Measurements from ENCODE around the gene MRPL43. TPM values are rescaled to one million over a fixed set of nuclear protein-coding genes. Genes with fewer than 3 reads are reported as not detected.

Gene MRPL43
- total and polyA plus RNA-seq, 2 donors (not counting 1 experiment from before 2014, with no cell fraction given) = 56.2 to 99.4 TPM

GRCh38 chr10:100968062-100968736, 19.1 kb downstream of the MRPL43 start:
- no peaks in the 10 kb centered on the region for H4K20me1 ChIP-seq (ENCODE audit: control insufficient read depth, insufficient read depth, low read length, poor library complexity, severe bottlenecking)
- no peak overlapping the region for H3K4me2 ChIP-seq (replicated peaks; ENCODE audit: low read depth, low read length, poor library complexity, severe bottlenecking)
- TF ChIP-seq EZH2 (IDR thresholded peaks at IDR 0.05; ENCODE audit: borderline replicate concordance, insufficient read depth, low read depth, low read length, poor library complexity, severe bottlenecking) (no peak), CTCF (IDR thresholded peaks at IDR 0.05) (no peak)
- no peaks in the 10 kb centered on the region for H3K79me2 ChIP-seq (ENCODE audit: control insufficient read depth, insufficient read depth, low read length)
- H2AFZ ChIP-seq (ENCODE audit: insufficient read depth, low read depth, low read length, poor library complexity, severe bottlenecking) = no peak overlapping the region
- H3K4me3 Mint-ChIP-seq = peak overlapping the region; percentile 63
- H3K27me3 ChIP-seq (replicated peaks in 1 of 4; ENCODE audit: control extremely low read depth in 1 of 4, control insufficient read depth in 3 of 4, insufficient read depth in 4 of 4, low read length in 3 of 4) = no peaks in the 10 kb centered on the region
- CTCF ChIA-PET = interaction anchor here (1.0 to 5.4 kb wide), 7 partner anchors 10 to 50 kb away, joined by 3 to 25 read pairs (median 5); no protein-coding TSS in a partner anchor
- no peaks in the 10 kb centered on the region for H3K9me3 Mint-ChIP-seq (ENCODE audit: insufficient read depth)
- peaks cover 13 to 17% of the 10 kb centered on the region in 2 donors for H3K4me1 ChIP-seq (ENCODE audit: control insufficient read depth in 2 of 2, insufficient read depth in 2 of 2, low read length in 2 of 2)
- POLR2A ChIA-PET = no interaction called here
- WGBS (ENCODE audit: insufficient coverage) = 89% methylated on average over 1 of the region's 2 CpGs
- H3K27me3 Mint-ChIP-seq = no peaks in the 10 kb centered on the region
- DNase-seq (no peak), ATAC-seq (ENCODE audit: low read depth) (no peak)
- H3K4me1 Mint-ChIP-seq = peaks cover 16% of the 10 kb centered on the region
- no peaks in the 10 kb centered on the region for H3K9me3 ChIP-seq (ENCODE audit: control extremely low read depth in 1 of 3, control insufficient read depth in 2 of 3, insufficient read depth in 1 of 3, low read length in 2 of 3)
- intact Hi-C loops (cut with micrococcal nuclease) = no loop called here
- peaks cover 4 to 16% of the 10 kb centered on the region in 2 experiments for H3K36me3 ChIP-seq (replicated peaks in 1 of 2; ENCODE audit: control extremely low read depth in 1 of 2, control insufficient read depth in 1 of 2, extremely low read depth in 1 of 2, insufficient read depth in 2 of 2, low read length in 1 of 2)
- no peak overlapping the region for H3K27ac Mint-ChIP-seq
- no peak overlapping the region for H3K9ac ChIP-seq (ENCODE audit: low read length)
- no peak overlapping the region for H3K27ac ChIP-seq (ENCODE audit: low read length in 2 of 2)
- no peak overlapping the region for H3K4me3 ChIP-seq (ENCODE audit: control extremely low read depth in 1 of 5, extremely low read depth in 1 of 5, insufficient read depth in 1 of 5, low read depth in 2 of 5, low read length in 4 of 5)

DNA sequence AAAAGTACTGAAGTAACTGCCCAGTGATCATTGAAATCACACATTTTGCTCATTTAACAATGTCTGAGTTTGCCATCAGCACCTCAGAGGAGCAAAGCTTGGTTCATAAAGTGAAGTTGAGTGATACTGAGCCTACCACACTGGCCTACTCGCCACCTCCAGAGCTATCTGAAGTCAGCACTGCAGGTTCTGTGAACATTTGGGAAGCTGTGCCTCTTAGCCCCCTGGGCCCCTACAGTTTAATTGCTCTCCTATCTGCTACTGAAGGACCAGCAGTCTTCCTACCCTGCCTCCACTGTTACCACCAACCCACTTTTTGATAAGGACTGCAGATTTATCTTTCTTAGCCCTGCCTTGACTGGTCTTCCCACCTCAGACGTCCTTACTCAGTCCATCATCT, 20.0 kb downstream of the MRPL43 start:
- no peak overlapping the region for H3K4me2 ChIP-seq (replicated peaks; ENCODE audit: low read depth, low read length, poor library complexity, severe bottlenecking)
- H3K27me3 ChIP-seq (replicated peaks in 1 of 4; ENCODE audit: control extremely low read depth in 1 of 4, control insufficient read depth in 3 of 4, insufficient read depth in 4 of 4, low read length in 3 of 4) = no peaks in the 10 kb centered on the region
- H3K4me3 ChIP-seq (ENCODE audit: control extremely low read depth in 1 of 5, extremely low read depth in 1 of 5, insufficient read depth in 1 of 5, low read depth in 2 of 5, low read length in 4 of 5) = no peak overlapping the region
- no peak overlapping the region for H3K27ac ChIP-seq (ENCODE audit: low read length in 2 of 2)
- TF ChIP-seq CTCF (IDR thresholded peaks at IDR 0.05) (no peak), EZH2 (IDR thresholded peaks at IDR 0.05; ENCODE audit: borderline replicate concordance, insufficient read depth, low read depth, low read length, poor library complexity, severe bottlenecking) (no peak)
- no peaks in the 10 kb centered on the region for H3K9me3 Mint-ChIP-seq (ENCODE audit: insufficient read depth)
- ATAC-seq (ENCODE audit: low read depth) (no peak), DNase-seq (no peak)
- H3K4me1 ChIP-seq (ENCODE audit: control insufficient read depth in 2 of 2, insufficient read depth in 2 of 2, low read length in 2 of 2) = peaks cover 13 to 17% of the 10 kb centered on the region in 2 donors
- intact Hi-C loops (cut with micrococcal nuclease) = no loop called here
- WGBS (ENCODE audit: insufficient coverage) = 92% methylated on average over 2 of the region's 2 CpGs
- H3K27me3 Mint-ChIP-seq = no peaks in the 10 kb centered on the region
- no peak overlapping the region for H2AFZ ChIP-seq (ENCODE audit: insufficient read depth, low read depth, low read length, poor library complexity, severe bottlenecking)
- CTCF ChIA-PET = interaction anchor here (1.4 to 5.4 kb wide), 6 partner anchors 9 to 51 kb away, joined by 4 to 25 read pairs (median 8); no protein-coding TSS in a partner anchor
- H3K4me3 Mint-ChIP-seq = no peak overlapping the region
- H3K9ac ChIP-seq (ENCODE audit: low read length) = no peak overlapping the region
- peaks cover 4 to 25% of the 10 kb centered on the region in 2 experiments for H3K36me3 ChIP-seq (replicated peaks in 1 of 2; ENCODE audit: control extremely low read depth in 1 of 2, control insufficient read depth in 1 of 2, extremely low read depth in 1 of 2, insufficient read depth in 2 of 2, low read length in 1 of 2)
- H3K9me3 ChIP-seq (ENCODE audit: control extremely low read depth in 1 of 3, control insufficient read depth in 2 of 3, insufficient read depth in 1 of 3, low read length in 2 of 3) = no peaks in the 10 kb centered on the region
- no peaks in the 10 kb centered on the region for H3K79me2 ChIP-seq (ENCODE audit: control insufficient read depth, insufficient read depth, low read length)
- peaks cover 16% of the 10 kb centered on the region for H3K4me1 Mint-ChIP-seq
- no peaks in the 10 kb centered on the region for H4K20me1 ChIP-seq (ENCODE audit: control insufficient read depth, insufficient read depth, low read length, poor library complexity, severe bottlenecking)
- POLR2A ChIA-PET = no interaction called here
- H3K27ac Mint-ChIP-seq = no peak overlapping the region

Data from B cell (primary cell).